CD4-positive, alpha-beta T cell treated with Interleukin-21 for 1 hour (primary cell): ENCODE measurements around the gene TRIM51G.
"Not testable (repeated sequence)": the region's sequence is repeated elsewhere in the genome, so short reads cannot be mapped to it uniquely, and the experiment has no call there.

Experiments
- DNase-seq: peaks from one replicate; pipeline ENCODE4 v3.0.0-alpha.2; 2020

Gene TRIM51G, protein sequence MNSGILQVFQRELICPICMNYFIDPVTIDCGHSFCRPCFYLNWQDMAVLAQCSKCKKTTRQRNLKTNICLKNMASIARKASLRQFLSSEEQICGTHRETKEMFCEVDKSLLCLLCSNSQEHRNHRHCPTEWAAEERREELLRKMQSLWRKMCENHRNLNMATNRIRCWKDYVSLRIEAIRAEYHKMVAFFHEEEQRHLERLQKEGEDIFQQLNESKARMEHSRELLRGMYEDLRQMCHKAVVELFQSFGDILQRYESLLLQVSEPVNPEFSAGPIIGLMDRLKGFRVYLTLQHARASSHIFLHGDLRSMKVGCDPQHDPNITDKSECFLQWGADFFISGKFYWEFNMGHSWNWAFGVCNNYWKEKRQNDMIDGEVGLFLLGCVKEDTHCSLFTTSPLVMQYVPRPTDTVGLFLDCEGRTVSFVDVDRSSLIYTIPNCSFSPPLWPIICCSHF

DNA sequence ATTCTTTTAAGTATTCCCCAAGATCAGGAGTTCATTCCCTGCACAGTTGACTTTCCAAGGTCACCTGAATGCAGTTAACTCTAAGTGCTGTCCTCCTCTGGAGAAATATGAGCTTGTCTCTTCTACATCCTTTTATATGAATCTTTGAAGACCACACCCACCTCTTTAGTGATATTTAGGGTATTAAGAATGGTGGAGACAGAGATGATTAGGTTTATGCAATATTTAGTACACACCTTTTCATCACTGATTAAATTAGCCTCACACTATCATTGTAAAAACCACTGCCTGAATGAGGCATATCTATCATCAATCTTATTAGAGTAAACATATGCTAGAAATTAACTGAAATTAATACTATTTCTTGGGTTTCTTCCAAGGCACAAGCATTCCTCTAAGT, at the start of gene TRIM51G:
TRIM51G (minus strand) TSS at position 101 of the 400 bp plus-strand sequence. CDS start 2,190 bp downstream, outside the sequence.
- not testable (repeated sequence) for DNase-seq

DNA sequence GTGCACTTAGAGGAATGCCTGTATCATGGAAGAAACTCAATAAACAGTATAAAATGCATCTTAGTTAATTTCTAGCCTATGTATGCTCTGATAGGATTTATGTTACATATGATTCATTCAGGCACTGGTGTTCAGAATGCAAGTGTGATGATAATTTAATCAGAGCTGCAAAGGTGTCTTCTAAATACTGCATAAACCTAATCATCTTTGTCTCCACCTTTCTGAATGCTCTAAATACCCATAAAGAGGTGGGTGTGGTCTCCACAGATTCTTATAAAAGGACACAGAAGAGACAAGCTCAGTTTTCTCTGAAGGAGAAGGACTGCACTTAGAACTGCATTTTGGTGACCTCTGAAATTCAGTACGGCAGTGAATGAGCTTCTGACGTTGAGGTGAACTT, 44.8 kb upstream of the TRIM51G start, which contains the start of gene TRIM49B:
TRIM49B (plus strand) TSS at position 301 of the 400 bp plus-strand sequence. CDS start 2,777 bp downstream, outside the sequence.
- DNase-seq, result not testable (repeated sequence)

DNA sequence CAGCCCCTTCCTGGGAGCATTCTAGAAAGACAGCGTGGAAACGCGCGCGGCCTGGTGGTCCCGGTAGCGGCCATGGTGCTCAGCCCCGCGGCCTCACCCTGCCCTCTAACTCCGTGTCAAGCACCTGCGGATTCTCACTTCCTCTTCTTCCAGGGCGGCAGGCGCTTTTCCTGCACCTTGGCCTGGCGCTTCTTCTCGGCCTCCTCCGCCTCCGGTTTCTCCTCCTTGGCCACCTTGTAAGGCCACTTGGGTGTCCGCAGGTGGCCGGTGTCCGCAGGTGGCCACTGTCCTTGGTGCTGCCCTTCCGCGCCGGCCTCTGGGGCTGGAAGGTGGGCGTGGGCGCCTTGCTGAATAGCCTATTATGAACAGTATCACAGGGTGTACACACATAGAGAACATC, 15.1 kb downstream of the TRIM51G start:
- DNase-seq, result not testable (repeated sequence)

DNA sequence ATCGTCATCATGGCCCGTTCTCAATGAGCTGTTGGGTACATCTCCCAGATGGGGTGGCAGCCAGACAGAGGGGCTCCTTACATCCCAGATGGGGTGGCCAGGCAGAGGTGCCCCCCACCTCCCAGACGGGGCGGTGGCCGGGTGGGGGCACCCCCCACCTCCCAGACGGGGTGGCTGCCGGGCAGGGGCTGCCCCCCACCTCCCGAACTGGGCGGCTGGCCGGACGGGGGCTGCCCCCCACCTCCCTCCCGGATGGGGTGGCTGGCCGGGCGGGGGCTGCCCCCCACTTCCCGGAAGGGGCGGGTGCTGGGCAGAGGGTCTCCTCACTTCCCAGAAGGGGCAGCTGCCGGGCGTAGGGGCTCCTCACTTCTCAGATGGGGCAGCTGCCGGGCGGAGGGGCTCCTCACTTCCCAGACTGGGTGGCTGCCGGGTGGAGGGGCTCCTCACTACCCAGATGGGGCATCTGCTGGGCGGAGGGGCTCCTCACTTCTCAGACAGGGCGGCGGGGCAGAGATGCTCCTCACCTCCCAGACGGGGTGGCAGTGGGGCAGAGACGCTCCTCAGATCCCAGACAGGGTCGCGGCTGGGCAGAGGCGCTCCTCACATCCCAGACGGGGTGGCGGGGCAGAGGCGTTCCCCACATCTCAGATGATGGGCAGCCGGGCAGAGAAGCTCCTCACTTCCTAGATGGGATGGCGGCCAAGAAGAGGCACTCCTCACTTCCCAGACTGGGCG, 28.2 kb downstream of the TRIM51G start:
- not testable (repeated sequence) for DNase-seq

DNA sequence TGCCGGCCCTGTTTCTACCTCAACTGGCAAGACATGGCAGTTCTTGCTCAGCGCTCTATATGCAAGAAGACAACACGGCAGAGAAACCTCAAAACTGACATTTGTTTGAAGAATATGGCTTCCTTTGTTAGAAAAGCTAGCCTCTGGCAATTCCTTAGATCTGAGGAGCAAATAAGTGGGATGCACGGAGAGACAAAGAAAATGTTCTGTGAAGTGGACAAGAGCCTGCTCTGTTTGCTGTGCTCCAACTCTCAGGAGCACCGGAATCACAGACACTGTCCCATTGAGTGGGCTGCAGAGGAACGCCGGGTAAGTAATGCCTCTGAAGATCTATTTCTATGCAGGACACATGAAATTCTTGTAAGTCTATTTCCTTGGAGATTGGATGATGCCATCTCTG, 37.9 kb downstream of the TRIM51G start:
- DNase-seq, result not testable (repeated sequence)
